Prostate gland (tissue), 2 donors: ENCODE results near the gene CLASRP.

Experiments
- CTCF ChIP-seq, 4 experiments: fragments of 200-600 bp in 2 of 4; fragments of 450-650 bp in 2 of 4; sonication (generic) in 2 of 4; IDR thresholded peaks; 1 replicate in 3 of 4; 2 replicates in 1 of 4; pipeline ENCODE4 v1.5.1; 2016 to 2019; ENCODE audit warnings: antibody characterized with exemption in 4 of 4, mild to moderate bottlenecking in 2 of 4, moderate library complexity in 2 of 4
- POLR2A ChIP-seq: fragments of 450-650 bp; IDR thresholded peaks from one replicate; pipeline ENCODE4 v1.6.1; 2016; ENCODE audit warnings: antibody characterized with exemption, mild to moderate bottlenecking

- TF ChIP-seq POLR2A (no peak), CTCF (IDR thresholded peaks at IDR 0.05) (no peak)
Observed at GRCh38 chr19:45030825-45031224, 8.0 kb upstream of the CLASRP start.
